HG03439 (cell line): ENCODE data around the gene PLA2G6.

Experiments used
- ATAC-seq: cut with Tn5 transposase; IDR thresholded peaks from one replicate; pipeline ENCODE4 v1.9.1; 2021; ENCODE audit warnings: mild to moderate bottlenecking, moderate library complexity; ENCODE audit not compliant: unreplicated experiment

Gene PLA2G6

DNA sequence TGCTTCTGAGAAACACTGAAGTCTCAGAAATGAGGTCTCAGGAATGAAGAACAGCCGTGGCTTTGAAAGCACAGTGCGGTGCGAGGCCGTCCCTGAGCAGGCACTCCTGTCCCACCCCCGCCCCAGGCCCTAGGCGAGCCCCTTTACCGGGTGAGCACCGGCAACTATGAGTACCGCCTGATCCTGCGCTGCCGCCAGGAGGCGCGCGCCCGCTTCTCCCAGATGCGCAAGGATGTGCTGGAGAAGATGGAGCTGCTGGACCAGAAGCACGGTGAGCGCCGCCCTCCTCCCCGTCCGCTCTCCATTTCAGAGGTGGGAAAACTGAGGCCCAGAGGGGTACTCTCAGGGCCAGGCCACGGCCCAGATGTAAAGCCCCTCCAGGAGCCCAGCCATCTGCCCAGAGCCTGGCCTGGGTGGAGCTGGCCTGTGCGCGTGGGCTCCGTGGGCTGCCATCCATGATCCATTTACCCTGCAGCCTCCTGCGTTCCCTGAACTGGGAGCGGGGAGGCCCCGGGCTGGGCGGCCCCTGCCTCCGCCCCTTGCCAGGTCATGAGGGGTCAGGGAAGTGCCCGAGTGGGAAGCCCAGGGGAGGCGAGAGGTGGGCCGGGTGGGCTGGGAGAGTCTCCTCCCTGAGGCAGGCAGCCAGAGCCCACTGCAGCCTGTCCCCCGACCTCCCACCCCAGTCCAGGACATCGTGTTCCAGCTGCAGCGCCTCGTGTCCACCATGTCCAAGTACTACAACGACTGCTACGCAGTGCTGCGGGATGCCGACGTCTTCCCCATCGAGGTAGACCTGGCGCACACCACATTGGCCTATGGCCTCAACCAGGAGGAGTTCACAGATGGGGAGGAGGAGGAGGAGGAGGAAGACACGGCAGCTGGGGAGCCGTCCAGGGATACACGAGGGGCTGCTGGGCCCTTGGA, 107.2 kb downstream of the PLA2G6 start:
- no peak for ATAC-seq

GRCh38 chr22:38073150-38074130, 108.2 kb downstream of the PLA2G6 start:
- ATAC-seq: no peak

GRCh38 chr22:38072322-38073149, 109.1 kb downstream of the PLA2G6 start:
- no peak for ATAC-seq

GRCh38 chr22:38071421-38072321, 110.0 kb downstream of the PLA2G6 start:
- ATAC-seq: no peak

DNA sequence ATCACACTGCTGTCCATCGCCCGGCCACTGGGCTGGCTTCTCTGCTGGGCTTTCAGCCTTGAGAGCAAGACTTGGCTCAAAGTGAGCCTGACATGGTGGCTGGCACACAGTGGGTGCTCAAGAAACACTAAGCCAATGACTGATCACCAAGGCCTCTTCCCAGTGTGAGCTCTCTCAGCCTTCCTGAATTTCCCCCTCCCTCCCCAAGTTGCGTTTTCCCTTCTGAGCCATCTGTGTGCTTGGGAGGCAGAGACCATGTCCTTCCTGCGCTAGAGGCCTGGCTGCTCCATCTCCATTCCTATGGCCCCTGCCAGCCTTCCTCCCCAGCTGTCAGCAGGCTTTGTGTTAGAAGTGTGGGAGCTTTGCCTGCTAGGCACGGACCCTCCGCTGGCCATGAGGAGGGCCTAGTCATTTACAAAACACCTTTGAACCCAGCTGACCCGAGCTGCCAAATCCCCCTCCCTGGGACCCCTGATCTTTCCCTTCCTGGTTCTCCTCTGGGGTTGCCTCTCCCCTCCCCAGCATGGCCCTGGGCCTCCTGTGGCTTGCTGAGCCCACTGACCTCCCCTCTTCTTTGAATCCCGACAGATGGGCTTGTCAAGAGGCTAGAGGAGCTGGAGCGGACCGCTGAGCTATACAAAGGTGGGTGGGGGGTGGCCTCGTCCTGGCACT, 111.2 kb downstream of the PLA2G6 start:
- ATAC-seq: no peak

- no peak for ATAC-seq
Measured at GRCh38 chr22:38069372-38070249, 112.0 kb downstream of the PLA2G6 start.

DNA sequence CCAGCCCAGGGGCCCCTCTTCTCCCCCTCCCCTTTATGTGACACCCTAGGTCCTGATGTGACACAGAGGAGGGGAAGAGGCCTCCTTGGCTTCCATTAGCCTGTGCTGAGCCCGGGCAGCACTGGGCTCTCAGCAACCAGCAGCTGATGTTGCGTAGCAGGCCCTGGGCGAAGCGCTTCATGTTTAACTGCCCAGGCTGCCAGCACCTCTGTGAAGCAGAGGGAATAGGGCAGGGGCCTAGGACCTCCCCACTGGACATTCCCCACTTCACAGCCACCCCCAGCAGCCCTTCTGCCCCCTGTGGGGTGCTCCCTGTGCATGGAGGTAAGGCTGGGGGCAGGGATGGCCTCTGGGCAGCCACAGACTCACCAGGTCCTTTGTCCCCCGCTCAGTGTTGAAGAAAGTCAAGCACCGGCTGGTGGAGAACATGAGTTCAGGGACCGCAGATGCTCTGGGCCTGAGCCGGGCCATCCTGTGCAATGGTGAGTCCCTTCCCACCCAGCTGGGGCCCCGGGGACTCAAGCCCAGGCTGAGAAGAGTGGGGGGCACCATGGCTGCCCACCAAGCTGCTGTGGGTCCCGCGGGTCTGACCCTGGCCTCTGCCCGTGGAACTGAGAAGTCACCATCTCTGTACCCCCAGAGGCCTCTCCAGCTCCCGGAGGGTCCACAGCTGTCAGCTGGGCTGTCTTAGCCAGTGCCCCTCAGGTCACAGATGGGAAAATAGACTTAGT, 112.8 kb downstream of the PLA2G6 start:
- ATAC-seq: no peak

DNA sequence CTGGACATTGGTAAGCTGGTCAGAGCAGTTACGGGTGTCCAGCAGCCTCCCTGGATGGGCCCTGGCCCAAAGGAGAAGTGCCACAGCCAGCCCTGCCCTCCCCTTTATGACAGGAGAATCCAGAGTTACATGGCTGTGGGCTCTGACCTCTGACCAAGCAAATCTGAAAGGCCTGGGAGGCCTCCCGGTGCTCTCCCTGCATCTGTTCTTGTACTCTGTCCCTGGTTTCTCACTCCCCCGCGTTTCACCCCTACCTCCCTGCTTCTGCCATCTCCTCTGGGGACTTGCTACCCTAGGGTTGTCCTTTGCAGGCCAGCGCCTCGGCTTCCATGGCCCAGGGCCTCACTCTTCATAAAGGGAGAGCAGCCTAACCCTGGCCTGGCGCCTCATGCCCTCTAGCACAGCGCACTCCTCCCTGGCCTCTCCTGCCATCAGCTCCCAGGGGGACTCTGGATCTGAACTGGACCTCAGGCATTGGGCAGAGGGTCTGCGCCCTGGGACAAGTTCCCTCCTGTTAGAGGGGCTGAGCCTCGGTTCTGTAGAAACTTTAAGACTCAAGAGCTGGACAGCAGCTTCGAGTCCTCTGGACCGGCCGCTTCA, 113.8 kb downstream of the PLA2G6 start:
- no peak for ATAC-seq

GRCh38 chr22:38067028-38067415, 114.6 kb downstream of the PLA2G6 start:
- no peak for ATAC-seq

GRCh38 chr22:38066381-38067027, 115.1 kb downstream of the PLA2G6 start:
- ATAC-seq: no peak

DNA sequence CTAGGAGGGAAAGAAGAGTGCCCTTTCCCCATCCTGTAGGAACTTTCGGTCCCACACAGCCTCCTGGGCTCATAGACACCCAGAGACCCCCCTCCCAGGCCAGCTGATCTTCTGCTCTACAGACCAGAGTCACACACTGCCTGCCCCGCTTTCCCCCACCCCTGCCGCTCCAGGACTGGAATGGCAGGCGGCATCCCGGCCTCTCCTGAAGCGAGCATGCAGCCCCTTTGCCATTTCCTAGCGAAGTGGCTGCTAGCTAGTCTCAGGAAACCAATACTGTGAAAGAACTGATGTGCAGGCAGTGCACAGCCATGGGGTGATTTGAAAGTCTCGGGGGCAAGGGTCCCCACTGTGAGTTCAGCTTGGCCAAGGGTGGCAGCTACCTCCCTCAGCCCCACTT, 116.1 kb downstream of the PLA2G6 start:
- ATAC-seq: no peak

DNA sequence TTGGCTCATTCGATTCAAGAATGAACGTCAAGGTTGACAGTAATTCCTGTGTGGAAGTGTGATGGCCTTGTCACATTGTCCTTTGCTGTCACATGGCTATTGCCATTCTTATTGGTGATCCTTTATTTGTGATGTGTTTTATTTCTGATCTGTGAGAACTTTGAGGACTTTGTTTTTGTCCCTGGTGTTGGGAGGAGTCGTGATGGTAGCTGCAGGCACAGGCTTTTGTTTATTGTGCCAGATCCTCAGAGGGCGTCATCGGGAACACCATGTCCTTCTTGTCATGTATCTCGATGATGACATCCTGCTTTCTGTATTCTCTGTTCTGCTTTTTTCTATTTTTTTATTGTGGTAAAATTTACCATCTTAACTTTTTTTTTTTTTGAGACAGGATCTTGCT, 118.8 kb downstream of the PLA2G6 start:
- ATAC-seq: no peak
